Gastrocnemius medialis (tissue), 4 donors: ENCODE data around the gene LILRA5. TPM values are rescaled to one million over a fixed set of nuclear protein-coding genes. Genes with fewer than 3 reads are reported as not detected.
"Not testable (repeated sequence)": the region's sequence is repeated elsewhere in the genome, so short reads cannot be mapped to it uniquely, and the experiment has no call there.

Experiments used
- ATAC-seq, 2 donors: fragments of 150-250 bp; one replicate each; pipeline ENCODE4 v1.9.1; 2016
- DNase-seq, 2 donors: peaks; one replicate each; pipeline ENCODE4 v3.0.0-alpha.2; 2019
- H3K27ac ChIP-seq, 4 donors: fragments of 200-600 bp; sonication (generic); 1 replicate in 1 of 4; 2 replicates in 3 of 4; pipeline ENCODE4 v1.5.1; 2016 to 2018; ENCODE audit warnings: mild to moderate bottlenecking in 2 of 4, moderate library complexity in 1 of 4
- H3K27me3 ChIP-seq, 3 donors: fragments of 200-600 bp; sonication (generic) in 2 of 3; 1 replicate in 1 of 3; 2 replicates in 2 of 3; pipeline versions ENCODE4 v1.5.1 to v1.6.0; 2016 to 2019; ENCODE audit warnings: mild to moderate bottlenecking in 1 of 3, moderate library complexity in 1 of 3
- H3K36me3 ChIP-seq, 2 donors: fragments of 200-600 bp; sonication (generic) in 1 of 2; one replicate each; pipeline ENCODE4 v1.5.1; 2017 to 2018
- H3K4me1 ChIP-seq, 2 donors: fragments of 200-600 bp; sonication (generic) in 1 of 2; one replicate each; pipeline ENCODE4 v1.5.1; 2016 to 2017; ENCODE audit warnings: mild to moderate bottlenecking in 2 of 2
- H3K4me3 ChIP-seq, 4 donors: fragments of 200-600 bp; sonication (generic) in 3 of 4; 1 replicate in 1 of 4; 2 replicates in 3 of 4; pipeline ENCODE4 v1.5.1; 2016 to 2019; ENCODE audit warnings: mild to moderate bottlenecking in 2 of 4
- H3K9me3 ChIP-seq, 3 donors: fragments of 200-600 bp; sonication (generic) in 2 of 3; 1 replicate in 1 of 3; 2 replicates in 2 of 3; pipeline ENCODE4 v1.5.1; 2016 to 2019
- POLR2A ChIP-seq, 2 donors: fragments of 450-650 bp; IDR thresholded peaks; one replicate each; pipeline ENCODE4 v1.6.1; 2017; ENCODE audit warnings: antibody characterized with exemption in 2 of 2, mild to moderate bottlenecking in 2 of 2, moderate library complexity in 2 of 2
- in situ Hi-C, 4 donors: fragments of 200-750 bp; cut with MboI; loops; one replicate each; pipeline versions ENCODE4 v1.15.0 to v1.8.0; 2017; ENCODE audit warnings: low sequenced_read_pairs in 4 of 4
- intact Hi-C: fragments of 100-400 bp; cut with DNase I; formaldehyde crosslinking; loops from one replicate; pipeline ENCODE4 v1.15.1; 2023; ENCODE audit warnings: low total_unique reads
- total RNA-seq, 4 donors: library from RNA; depleted of rRNA; stranded (reverse); fragments of >200 nt; gene quantifications; one replicate each; pipeline versions ENCODE4 v1.1.0 to v1.2.3, GENCODE V29; 2016
- TF ChIP-seq, protein P1 (sequence below), 5 experiments: fragments of 450-650 bp in 3 of 5; fragments of 200-600 bp in 2 of 5; sonication (generic) in 2 of 5; IDR thresholded peaks in 4 of 5; conservative IDR thresholded peaks in 1 of 5; 1 replicate in 4 of 5; 2 replicates in 1 of 5; pipeline ENCODE4 v1.5.1; 2016 to 2019; ENCODE audit warnings: antibody characterized with exemption in 5 of 5, mild to moderate bottlenecking in 3 of 5, moderate library complexity in 3 of 5

Gene LILRA5
- total RNA-seq, 4 donors from 2014 or later = 0.98 to 2.4 (median 1.1) TPM; not detected in 1

DNA sequence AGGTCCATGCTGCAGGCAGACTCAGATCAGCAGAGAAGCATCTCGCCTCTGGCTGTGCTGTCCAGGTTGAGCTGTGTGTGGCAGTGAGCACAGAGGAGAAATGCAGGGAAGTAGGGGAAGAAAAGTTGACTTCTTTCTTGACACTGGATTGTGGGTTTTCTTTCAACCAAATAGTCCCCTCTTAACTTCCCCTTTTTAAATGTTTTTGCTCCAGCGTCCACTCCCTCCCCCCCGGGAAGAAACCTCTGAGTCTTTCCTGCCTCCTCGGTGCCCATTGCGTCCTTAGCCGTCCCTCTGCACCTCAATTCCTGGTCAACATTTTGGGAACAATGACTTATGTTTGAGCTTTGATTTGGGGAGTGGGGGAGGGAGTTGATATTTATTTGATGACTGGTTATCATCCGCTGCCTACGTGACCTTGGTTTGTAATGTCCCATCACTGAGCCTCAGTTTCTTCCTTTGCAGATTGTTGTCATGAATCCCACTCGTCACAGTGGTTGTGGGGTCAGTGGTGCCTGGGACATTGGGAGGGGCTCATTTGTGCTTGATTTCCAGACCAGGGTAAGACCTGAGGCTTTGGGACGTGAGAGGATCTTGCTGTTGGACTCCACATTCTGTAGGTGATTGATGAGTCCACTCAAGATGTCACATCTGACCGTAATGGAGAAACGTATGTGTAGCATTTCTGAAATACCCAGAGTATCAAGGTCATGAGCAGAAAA, 31.8 kb downstream of the LILRA5 start, which contains the start of gene LILRB2:
LILRB2 (minus strand) TSS at position 104 of the 722 bp plus-strand sequence. CDS start 614 bp downstream, outside the sequence.
- Histone ChIP-seq H3K27ac (no peak within 1 kb of the TSS), H3K36me3 (no peaks in the 10 kb centered on the region), H3K9me3 (no peaks in the 10 kb centered on the region), H3K4me3 (no peak within 1 kb of the TSS), H3K4me1 (no peaks in the 10 kb centered on the region), H3K27me3 (peaks cover 0 to 5% (median 0%) of the 10 kb centered on the region in 3 donors)
- in situ Hi-C loops = loop anchor here in 1 of 4 donors (5.0 kb wide), 1 partner anchor 306 kb away; no protein-coding TSS in a partner anchor
- ATAC-seq = no peak
- intact Hi-C loops = loop anchor here (5.0 kb wide), 1 partner anchor 306 kb away; no protein-coding TSS in a partner anchor
- no peak for TF ChIP-seq POLR2A (IDR thresholded peaks at IDR 0.05)
- TF ChIP-seq, protein P1, sequence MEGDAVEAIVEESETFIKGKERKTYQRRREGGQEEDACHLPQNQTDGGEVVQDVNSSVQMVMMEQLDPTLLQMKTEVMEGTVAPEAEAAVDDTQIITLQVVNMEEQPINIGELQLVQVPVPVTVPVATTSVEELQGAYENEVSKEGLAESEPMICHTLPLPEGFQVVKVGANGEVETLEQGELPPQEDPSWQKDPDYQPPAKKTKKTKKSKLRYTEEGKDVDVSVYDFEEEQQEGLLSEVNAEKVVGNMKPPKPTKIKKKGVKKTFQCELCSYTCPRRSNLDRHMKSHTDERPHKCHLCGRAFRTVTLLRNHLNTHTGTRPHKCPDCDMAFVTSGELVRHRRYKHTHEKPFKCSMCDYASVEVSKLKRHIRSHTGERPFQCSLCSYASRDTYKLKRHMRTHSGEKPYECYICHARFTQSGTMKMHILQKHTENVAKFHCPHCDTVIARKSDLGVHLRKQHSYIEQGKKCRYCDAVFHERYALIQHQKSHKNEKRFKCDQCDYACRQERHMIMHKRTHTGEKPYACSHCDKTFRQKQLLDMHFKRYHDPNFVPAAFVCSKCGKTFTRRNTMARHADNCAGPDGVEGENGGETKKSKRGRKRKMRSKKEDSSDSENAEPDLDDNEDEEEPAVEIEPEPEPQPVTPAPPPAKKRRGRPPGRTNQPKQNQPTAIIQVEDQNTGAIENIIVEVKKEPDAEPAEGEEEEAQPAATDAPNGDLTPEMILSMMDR (IDR thresholded peaks at IDR 0.05 in 4 of 5, conservative IDR thresholded peaks at IDR 0.05 in 1 of 5) = no peak
- no peak for DNase-seq

DNA sequence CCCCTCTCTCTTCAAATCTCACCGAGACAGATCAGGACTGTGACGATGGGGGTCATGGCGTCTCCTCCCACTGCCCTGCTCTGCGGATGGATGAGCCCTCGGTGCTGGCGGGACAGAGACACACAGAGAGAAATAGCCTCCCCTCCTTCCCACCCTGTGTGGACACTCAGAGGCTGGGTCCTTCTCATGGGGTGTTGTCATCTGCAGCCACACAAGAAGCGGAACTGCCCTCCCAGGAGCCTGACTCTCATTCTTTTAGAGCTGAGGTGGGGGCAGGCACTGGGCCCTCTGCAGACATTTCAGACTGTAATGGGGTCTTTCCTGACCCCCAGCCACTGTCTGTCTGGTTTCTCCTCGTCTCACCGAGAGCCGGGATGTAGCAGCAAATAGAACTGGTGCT, 32.5 kb downstream of the LILRA5 start:
- not testable (repeated sequence) for DNase-seq, H3K4me3 ChIP-seq, H3K4me1 ChIP-seq, ATAC-seq, H3K27ac ChIP-seq, H3K9me3 ChIP-seq, H3K27me3 ChIP-seq, H3K36me3 ChIP-seq
- in situ Hi-C loops (loop anchor here in 1 of 4 donors (5.0 kb wide), 1 partner anchor 307 kb away; no protein-coding TSS in a partner anchor), intact Hi-C loops (loop anchor here (5.0 kb wide), 1 partner anchor 307 kb away; no protein-coding TSS in a partner anchor)

DNA sequence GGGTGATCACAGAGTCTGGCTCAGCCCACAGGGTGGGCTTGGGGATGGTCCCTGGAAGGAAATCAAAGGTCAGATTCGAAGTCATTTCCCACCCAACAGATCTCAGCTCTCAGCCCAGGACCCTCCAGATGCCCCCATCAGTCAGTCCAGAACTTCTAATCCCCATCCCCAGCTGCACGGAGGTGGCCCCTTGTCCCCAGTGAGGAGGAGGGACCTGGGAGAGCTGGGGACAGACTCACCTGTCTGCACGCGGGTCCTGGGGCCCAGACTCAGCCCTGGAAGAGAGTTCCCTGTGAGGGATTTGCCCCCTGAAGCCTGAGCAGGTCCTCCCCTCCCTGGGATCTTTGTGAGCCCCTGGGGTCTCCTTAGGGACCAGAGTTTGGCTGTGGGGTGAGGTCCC, 32.9 kb downstream of the LILRA5 start:
- not testable (repeated sequence) for H3K27me3 ChIP-seq, H3K27ac ChIP-seq, H3K36me3 ChIP-seq, DNase-seq, H3K4me1 ChIP-seq, ATAC-seq, H3K4me3 ChIP-seq, H3K9me3 ChIP-seq
- intact Hi-C loops = loop anchor here (5.0 kb wide), 1 partner anchor 307 kb away; no protein-coding TSS in a partner anchor
- in situ Hi-C loops = loop anchor here in 1 of 4 donors (5.0 kb wide), 1 partner anchor 307 kb away; no protein-coding TSS in a partner anchor

DNA sequence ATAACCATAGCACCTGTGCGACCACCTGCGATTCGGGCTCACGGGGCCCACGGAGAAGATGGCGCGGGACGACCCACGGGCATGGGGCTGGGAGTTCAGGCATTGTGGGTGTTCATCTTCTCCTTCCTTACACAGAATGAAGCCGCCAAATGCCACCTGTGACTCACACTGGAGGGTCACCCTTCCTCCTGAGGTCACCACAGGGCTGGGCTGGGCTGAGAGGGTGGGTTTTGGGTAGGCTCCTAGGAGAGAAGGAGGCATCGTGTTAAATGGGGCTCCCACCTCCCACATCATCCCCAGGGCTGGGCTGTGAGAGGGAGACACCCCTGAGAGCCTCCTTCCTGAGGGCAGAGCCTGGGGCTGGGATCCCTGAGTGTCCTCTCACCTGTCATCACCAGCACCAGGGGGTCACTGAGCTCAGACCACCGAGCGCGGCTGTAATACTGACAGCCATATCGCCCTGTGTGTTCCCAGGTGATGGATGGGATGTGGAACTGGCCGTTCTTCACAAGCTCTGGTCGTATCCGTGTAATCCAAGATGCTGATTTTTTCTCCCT, 33.5 kb downstream of the LILRA5 start:
- Histone ChIP-seq H3K36me3 (no peaks in the 10 kb centered on the region), H3K27me3 (peaks cover 0 to 5% (median 0%) of the 10 kb centered on the region in 3 donors), H3K27ac (no peak overlapping the region), H3K4me1 (no peaks in the 10 kb centered on the region), H3K9me3 (no peaks in the 10 kb centered on the region), H3K4me3 (no peak overlapping the region)
- in situ Hi-C loops = no loop called here
- intact Hi-C loops = no loop called here
- TF ChIP-seq POLR2A (IDR thresholded peaks at IDR 0.05) = no peak
- TF ChIP-seq, protein P1 (IDR thresholded peaks at IDR 0.05 in 4 of 5, conservative IDR thresholded peaks at IDR 0.05 in 1 of 5) = no peak
- DNase-seq = no peak
- ATAC-seq = no peak

DNA sequence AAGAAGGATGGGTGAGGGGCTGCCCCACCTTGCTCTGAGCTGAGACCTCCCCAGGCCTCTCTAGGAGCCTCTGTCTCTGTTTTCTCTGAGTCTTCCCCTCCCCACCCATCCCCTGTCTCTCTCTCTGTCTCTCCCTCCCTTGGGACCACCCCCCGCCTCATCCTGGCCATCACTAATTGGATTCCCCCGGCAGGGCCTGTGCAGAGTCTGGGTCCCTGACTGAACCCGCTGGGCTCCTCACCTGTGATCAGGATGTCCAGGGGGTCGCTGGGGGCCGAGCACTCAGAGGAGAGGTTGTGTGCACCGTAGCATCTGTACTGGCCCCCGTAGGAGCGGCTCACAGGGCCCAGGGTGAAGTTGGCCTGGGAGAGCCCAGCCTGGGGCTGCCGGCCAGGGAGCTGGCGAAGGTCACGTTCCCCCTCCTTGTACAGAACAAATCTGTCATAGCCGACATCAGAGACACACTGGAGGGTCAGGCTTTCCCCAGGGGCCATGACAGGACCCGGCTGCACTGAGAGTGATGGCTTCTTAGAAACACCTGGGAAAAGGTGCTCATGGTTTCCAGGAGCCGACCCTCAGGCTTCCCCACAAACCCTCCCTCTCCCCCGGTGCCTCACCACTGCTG, 34.3 kb downstream of the LILRA5 start:
- H3K4me3 ChIP-seq, DNase-seq, in situ Hi-C loops, ATAC-seq, H3K4me1 ChIP-seq, H3K27me3 ChIP-seq, H3K36me3 ChIP-seq, intact Hi-C loops, H3K9me3 ChIP-seq, H3K27ac ChIP-seq: not testable (repeated sequence)

DNA sequence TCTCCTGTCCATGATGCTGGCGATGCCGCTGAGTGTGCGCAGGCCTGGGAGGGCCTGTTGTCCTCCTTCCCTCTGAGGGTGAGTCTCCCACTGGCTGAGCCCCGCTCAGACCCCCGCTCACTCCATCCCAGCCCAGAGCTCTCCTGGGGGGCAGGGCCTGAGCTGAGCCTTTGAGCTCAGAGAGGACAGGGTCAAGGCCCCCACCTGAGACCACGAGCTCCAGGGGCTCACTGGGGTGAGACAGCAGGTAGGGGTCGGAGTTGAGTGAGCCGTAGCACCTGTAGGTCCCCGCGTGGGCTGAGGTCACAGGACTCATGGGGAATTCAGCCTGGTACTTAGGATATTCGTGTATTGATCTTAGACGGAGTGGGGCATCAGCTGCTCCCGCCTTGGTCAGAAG, 34.9 kb downstream of the LILRA5 start:
- ATAC-seq, H3K36me3 ChIP-seq, intact Hi-C loops, H3K27ac ChIP-seq, H3K4me1 ChIP-seq, DNase-seq, in situ Hi-C loops, H3K4me3 ChIP-seq, H3K9me3 ChIP-seq, H3K27me3 ChIP-seq: not testable (repeated sequence)

DNA sequence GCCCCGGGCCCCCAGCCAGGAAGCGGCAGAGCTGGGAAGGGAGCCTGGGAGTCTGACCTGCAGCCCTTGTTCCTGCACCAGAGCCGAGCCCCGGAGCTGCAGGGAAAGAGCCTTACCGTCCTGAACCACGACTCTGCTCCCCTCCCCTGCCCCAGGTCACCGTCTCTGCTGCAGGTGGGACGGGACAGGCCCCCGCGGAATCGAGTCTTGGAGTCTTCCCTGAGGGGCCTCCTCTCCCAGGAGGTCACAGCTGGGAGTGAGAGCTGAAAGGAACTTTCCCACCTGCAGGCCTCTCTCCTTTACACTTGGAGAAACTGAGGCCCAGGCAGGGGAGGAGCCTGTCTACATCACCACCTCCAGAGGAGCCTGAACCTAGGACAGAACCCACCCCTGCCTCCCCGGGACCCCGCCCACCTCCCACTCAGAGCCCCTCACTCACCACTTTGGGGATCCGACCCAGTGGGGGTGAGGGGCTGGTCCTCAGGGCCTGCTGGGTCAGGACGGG, 35.8 kb downstream of the LILRA5 start:
- intact Hi-C loops, H3K9me3 ChIP-seq, H3K36me3 ChIP-seq, DNase-seq, in situ Hi-C loops, H3K4me3 ChIP-seq, H3K4me1 ChIP-seq, ATAC-seq, H3K27ac ChIP-seq, H3K27me3 ChIP-seq: not testable (repeated sequence)
